ENCODE data around the gene KCNJ4.
"Not testable (repeated sequence)": the region's sequence is repeated elsewhere in the genome, so short reads cannot be mapped to it uniquely, and the experiment has no call there.

The KCNJ4 gene

GRCh38 chr22:38406617-38407016 is 48.4 kb downstream of the KCNJ4 start:
- DNase-seq = no peak

GRCh38 chr22:38404419-38404818 is 50.6 kb downstream of the KCNJ4 start:
- DNase-seq = no peak

GRCh38 chr22:38403812-38404211 is 51.2 kb downstream of the KCNJ4 start:
- DNase-seq = no peak

GRCh38 chr22:38402204-38402603 is 52.8 kb downstream of the KCNJ4 start:
- DNase-seq = no peak

GRCh38 chr22:38401336-38402084 is 53.5 kb downstream of the KCNJ4 start:
- DNase-seq = peak; percentile 79

GRCh38 chr22:38400256-38400655 is 54.7 kb downstream of the KCNJ4 start:
- not testable (repeated sequence) for DNase-seq

- peak; percentile 87 for DNase-seq
These were observed 56.2 kb downstream of the KCNJ4 start for GRCh38 chr22:38398609-38399461.

- DNase-seq = peak; percentile 25
These were observed 56.8 kb downstream of the KCNJ4 start for GRCh38 chr22:38398181-38398608.

GRCh38 chr22:38397189-38398085 is 57.6 kb downstream of the KCNJ4 start:
- peak; percentile 21 for DNase-seq

- DNase-seq = not testable (repeated sequence)
These were observed 58.4 kb downstream of the KCNJ4 start for GRCh38 chr22:38396440-38397069.

GRCh38 chr22:38395944-38396343 is 59.1 kb downstream of the KCNJ4 start:
- not testable (repeated sequence) for DNase-seq

- DNase-seq = not testable (repeated sequence)
These were observed 59.9 kb downstream of the KCNJ4 start for GRCh38 chr22:38394929-38395624.

- not testable (repeated sequence) for DNase-seq
These were observed 65.6 kb downstream of the KCNJ4 start for GRCh38 chr22:38389428-38389818.

- DNase-seq = not testable (repeated sequence)
These were observed 66.2 kb downstream of the KCNJ4 start for GRCh38 chr22:38388506-38389427.

GRCh38 chr22:38386918-38387317 is 68.1 kb downstream of the KCNJ4 start:
- DNase-seq = not testable (repeated sequence)

- no peak for DNase-seq
These were observed 71.6 kb downstream of the KCNJ4 start for GRCh38 chr22:38383417-38383816.

- not testable (repeated sequence) for DNase-seq
These were observed 73.6 kb downstream of the KCNJ4 start for GRCh38 chr22:38381371-38381770.

Measured in NCI-H345 (cell line).